HepG2 (cell line): ENCODE measurements around the gene HLCS.

Source experiments
- HNF4A ChIP-seq: sonication (generic); formaldehyde crosslinking; IDR thresholded peaks from 2 replicates; pipeline ENCODE4 v1.4.0; 2020; ENCODE audit warnings: missing genetic modification reagents
- MLXIP ChIP-seq: sonication (generic); formaldehyde crosslinking; IDR thresholded peaks from 2 replicates; pipeline ENCODE4 v1.9.0; 2021; ENCODE audit warnings: missing genetic modification reagents, borderline replicate concordance
- RFX5 ChIP-seq: IDR thresholded peaks from 2 replicates; pipeline ENCODE4 v1.6.1; 2011; ENCODE audit warnings: low read depth, low read length, improper control_type of control experiment
- ZBTB10 ChIP-seq: sonication (generic); formaldehyde crosslinking; IDR thresholded peaks from 2 replicates; pipeline ENCODE4 v1.4.0; 2020; ENCODE audit warnings: missing genetic modification reagents, borderline replicate concordance
- ZNF431 ChIP-seq: sonication (generic); formaldehyde crosslinking; IDR thresholded peaks from 2 replicates; pipeline ENCODE4 v1.9.0; 2022; ENCODE audit warnings: missing genetic modification reagents, low read depth, mild to moderate bottlenecking, borderline replicate concordance
- ZNF441 ChIP-seq: sonication (generic); formaldehyde crosslinking; IDR thresholded peaks from 2 replicates; pipeline ENCODE4 v1.7.0; 2021; ENCODE audit warnings: missing genetic modification reagents, borderline replicate concordance
- TF ChIP-seq, protein P1 (sequence below): sonication (generic); formaldehyde crosslinking; IDR thresholded peaks from 2 replicates; pipeline ENCODE4 v1.5.0; 2020; ENCODE audit warnings: mild to moderate bottlenecking, missing genetic modification reagents, moderate library complexity
- TF ChIP-seq, protein P2 (sequence below), 2 experiments: sonication (generic) in 1 of 2; formaldehyde crosslinking in 1 of 2; IDR thresholded peaks; 2 replicates each; pipeline versions ENCODE4 v1.5.1 to v1.6.1; 2011 to 2020; ENCODE audit warnings: borderline replicate concordance in 1 of 2, low read depth in 1 of 2, low read length in 1 of 2, mild to moderate bottlenecking in 1 of 2, missing genetic modification reagents in 1 of 2, moderate library complexity in 1 of 2
- TF ChIP-seq, protein P3 (sequence below): sonication (generic); formaldehyde crosslinking; IDR thresholded peaks from 2 replicates; pipeline ENCODE4 v1.9.0; 2021; ENCODE audit warnings: missing genetic modification reagents, borderline replicate concordance

DNA sequence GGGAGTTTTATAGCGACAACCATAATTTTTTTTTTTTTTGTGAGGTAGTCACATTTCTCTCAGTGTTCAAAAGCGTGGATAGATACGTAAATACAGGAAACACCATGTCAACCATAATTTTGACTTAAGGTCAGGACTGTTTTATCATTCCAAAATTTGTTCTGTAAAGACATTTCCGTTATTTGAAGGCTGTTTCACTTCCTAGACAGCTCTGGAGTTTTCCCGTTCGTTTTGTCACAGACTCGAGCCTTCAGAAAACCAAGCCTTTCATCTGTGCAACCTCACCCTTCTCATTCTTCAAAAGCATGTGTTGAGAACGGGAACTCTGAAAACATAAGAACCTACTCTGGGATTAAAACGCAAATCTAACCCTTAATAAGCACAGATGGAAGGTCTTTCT is 249.6 kb downstream of the HLCS start:
- TF ChIP-seq ZNF441 (CRISPR knock-in tag) = no peak
- TF ChIP-seq, protein P1, sequence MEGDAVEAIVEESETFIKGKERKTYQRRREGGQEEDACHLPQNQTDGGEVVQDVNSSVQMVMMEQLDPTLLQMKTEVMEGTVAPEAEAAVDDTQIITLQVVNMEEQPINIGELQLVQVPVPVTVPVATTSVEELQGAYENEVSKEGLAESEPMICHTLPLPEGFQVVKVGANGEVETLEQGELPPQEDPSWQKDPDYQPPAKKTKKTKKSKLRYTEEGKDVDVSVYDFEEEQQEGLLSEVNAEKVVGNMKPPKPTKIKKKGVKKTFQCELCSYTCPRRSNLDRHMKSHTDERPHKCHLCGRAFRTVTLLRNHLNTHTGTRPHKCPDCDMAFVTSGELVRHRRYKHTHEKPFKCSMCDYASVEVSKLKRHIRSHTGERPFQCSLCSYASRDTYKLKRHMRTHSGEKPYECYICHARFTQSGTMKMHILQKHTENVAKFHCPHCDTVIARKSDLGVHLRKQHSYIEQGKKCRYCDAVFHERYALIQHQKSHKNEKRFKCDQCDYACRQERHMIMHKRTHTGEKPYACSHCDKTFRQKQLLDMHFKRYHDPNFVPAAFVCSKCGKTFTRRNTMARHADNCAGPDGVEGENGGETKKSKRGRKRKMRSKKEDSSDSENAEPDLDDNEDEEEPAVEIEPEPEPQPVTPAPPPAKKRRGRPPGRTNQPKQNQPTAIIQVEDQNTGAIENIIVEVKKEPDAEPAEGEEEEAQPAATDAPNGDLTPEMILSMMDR (CRISPR knock-in tag) = no peak
- no peak for TF ChIP-seq MLXIP (CRISPR knock-in tag)
- TF ChIP-seq HNF4A (CRISPR knock-in tag) = no peak
- no peak for TF ChIP-seq ZBTB10 (CRISPR knock-in tag)
- TF ChIP-seq RFX5 = no peak
- no peak for TF ChIP-seq ZNF431 (CRISPR knock-in tag)
- TF ChIP-seq, protein P2, sequence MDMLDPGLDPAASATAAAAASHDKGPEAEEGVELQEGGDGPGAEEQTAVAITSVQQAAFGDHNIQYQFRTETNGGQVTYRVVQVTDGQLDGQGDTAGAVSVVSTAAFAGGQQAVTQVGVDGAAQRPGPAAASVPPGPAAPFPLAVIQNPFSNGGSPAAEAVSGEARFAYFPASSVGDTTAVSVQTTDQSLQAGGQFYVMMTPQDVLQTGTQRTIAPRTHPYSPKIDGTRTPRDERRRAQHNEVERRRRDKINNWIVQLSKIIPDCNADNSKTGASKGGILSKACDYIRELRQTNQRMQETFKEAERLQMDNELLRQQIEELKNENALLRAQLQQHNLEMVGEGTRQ (IDR thresholded peaks at IDR 0.05; ENCODE audit: low read depth, low read length) = no peak
- TF ChIP-seq, protein P2 (CRISPR knock-in tag; IDR thresholded peaks at IDR 0.05; ENCODE audit: borderline replicate concordance) = no peak
- TF ChIP-seq, protein P3, sequence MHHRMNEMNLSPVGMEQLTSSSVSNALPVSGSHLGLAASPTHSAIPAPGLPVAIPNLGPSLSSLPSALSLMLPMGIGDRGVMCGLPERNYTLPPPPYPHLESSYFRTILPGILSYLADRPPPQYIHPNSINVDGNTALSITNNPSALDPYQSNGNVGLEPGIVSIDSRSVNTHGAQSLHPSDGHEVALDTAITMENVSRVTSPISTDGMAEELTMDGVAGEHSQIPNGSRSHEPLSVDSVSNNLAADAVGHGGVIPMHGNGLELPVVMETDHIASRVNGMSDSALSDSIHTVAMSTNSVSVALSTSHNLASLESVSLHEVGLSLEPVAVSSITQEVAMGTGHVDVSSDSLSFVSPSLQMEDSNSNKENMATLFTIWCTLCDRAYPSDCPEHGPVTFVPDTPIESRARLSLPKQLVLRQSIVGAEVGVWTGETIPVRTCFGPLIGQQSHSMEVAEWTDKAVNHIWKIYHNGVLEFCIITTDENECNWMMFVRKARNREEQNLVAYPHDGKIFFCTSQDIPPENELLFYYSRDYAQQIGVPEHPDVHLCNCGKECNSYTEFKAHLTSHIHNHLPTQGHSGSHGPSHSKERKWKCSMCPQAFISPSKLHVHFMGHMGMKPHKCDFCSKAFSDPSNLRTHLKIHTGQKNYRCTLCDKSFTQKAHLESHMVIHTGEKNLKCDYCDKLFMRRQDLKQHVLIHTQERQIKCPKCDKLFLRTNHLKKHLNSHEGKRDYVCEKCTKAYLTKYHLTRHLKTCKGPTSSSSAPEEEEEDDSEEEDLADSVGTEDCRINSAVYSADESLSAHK (CRISPR knock-in tag) = no peak
